ENCODE measurements around the gene OR52I1. TPM values are rescaled to one million over a fixed set of nuclear protein-coding genes. Genes with fewer than 3 reads are reported as not detected.
A peak's percentile ranks its signal among the peaks of the same experiment; 100 is the strongest.

The OR52I1 gene
- total RNA-seq, 1 donor = not detected

GRCh38 chr11:4581443-4581842 is 12.4 kb upstream of the OR52I1 start, which contains the start of gene OR52I2:
Gene OR52I2 (plus strand): TSS chr11:4581743.
- H3K4me3 ChIP-seq (ENCODE audit: low read depth, low read length) = no peak within 1 kb of the TSS
- no peak for DNase-seq (ENCODE audit: low read depth)
- TF ChIP-seq CTCF (IDR thresholded peaks at IDR 0.05; ENCODE audit: insufficient read depth, low read length) = no peak

GRCh38 chr11:4589017-4589416 is 4.8 kb upstream of the OR52I1 start:
- DNase-seq (ENCODE audit: low read depth) = no peak
- H3K4me3 ChIP-seq (ENCODE audit: low read depth, low read length) = no peak overlapping the region
- TF ChIP-seq CTCF (IDR thresholded peaks at IDR 0.05; ENCODE audit: insufficient read depth, low read length) = no peak

GRCh38 chr11:4605057-4605456 is 11.2 kb downstream of the OR52I1 start:
- no peak for TF ChIP-seq CTCF (IDR thresholded peaks at IDR 0.05; ENCODE audit: insufficient read depth, low read length)
- H3K4me3 ChIP-seq (ENCODE audit: low read depth, low read length) = no peak overlapping the region
- no peak for DNase-seq (ENCODE audit: low read depth)

- peak overlapping the region; percentile 82 for H3K4me3 ChIP-seq (ENCODE audit: low read depth, low read length)
- peak; percentile 67 for DNase-seq (ENCODE audit: low read depth)
- no peak for TF ChIP-seq CTCF (IDR thresholded peaks at IDR 0.05; ENCODE audit: insufficient read depth, low read length)
Observed at GRCh38 chr11:4606231-4607015, 12.6 kb downstream of the OR52I1 start.

- no peak for TF ChIP-seq CTCF (IDR thresholded peaks at IDR 0.05; ENCODE audit: insufficient read depth, low read length)
- H3K4me3 ChIP-seq (ENCODE audit: low read depth, low read length) = peak overlapping the region; percentile 82
- peak; percentile 27 for DNase-seq (ENCODE audit: low read depth)
Observed at GRCh38 chr11:4607096-4607495, 13.3 kb downstream of the OR52I1 start.

GRCh38 chr11:4607781-4608666 is 14.2 kb downstream of the OR52I1 start, which contains the start of gene TRIM68:
Gene TRIM68 (minus strand): TSS chr11:4608231. CDS start chr11:4605504, 2,727 bp downstream.
- peak within 1 kb of the TSS; percentile 82 for H3K4me3 ChIP-seq (ENCODE audit: low read depth, low read length)
- DNase-seq (ENCODE audit: low read depth) = peak; percentile 95
- TF ChIP-seq CTCF (IDR thresholded peaks at IDR 0.05; ENCODE audit: insufficient read depth, low read length) = peak; percentile 13

Data from fibroblast of the aortic adventitia (primary cell).